Measurements from ENCODE around the gene ERRFI1.
A peak's percentile ranks its signal among the peaks of the same experiment; 100 is the strongest.
"Not testable (repeated sequence)": the region's sequence is repeated elsewhere in the genome, so short reads cannot be mapped to it uniquely, and the experiment has no call there.

ERRFI1 gene

GRCh38 chr1:8026153-8026975 is at the start of gene ERRFI1:
Gene ERRFI1 (minus strand): TSS chr1:8026309. CDS start chr1:8015619, 10,690 bp downstream.
- DNase-seq = peak; percentile 73 to 97

GRCh38 chr1:8075511-8076051 is 49.5 kb upstream of the ERRFI1 start:
- no peak for DNase-seq

GRCh38 chr1:8073112-8073855 is 47.2 kb upstream of the ERRFI1 start:
- no peak for DNase-seq

GRCh38 chr1:8070381-8070811 is 44.3 kb upstream of the ERRFI1 start:
- no peak for DNase-seq

- DNase-seq = not testable (repeated sequence)
Measured at GRCh38 chr1:8069614-8070320, 43.7 kb upstream of the ERRFI1 start.

- DNase-seq = no peak
Measured at GRCh38 chr1:8065369-8065768, 39.3 kb upstream of the ERRFI1 start.

- DNase-seq = no peak
Measured at GRCh38 chr1:8063298-8064036, 37.4 kb upstream of the ERRFI1 start.

- DNase-seq = no peak
Measured at GRCh38 chr1:8062861-8063260, 36.8 kb upstream of the ERRFI1 start.

- DNase-seq = no peak
Measured at GRCh38 chr1:8061673-8062386, 35.7 kb upstream of the ERRFI1 start.

GRCh38 chr1:8061210-8061609 is 35.1 kb upstream of the ERRFI1 start:
- no peak for DNase-seq

- no peak for DNase-seq
Measured at GRCh38 chr1:8059161-8059622, 33.1 kb upstream of the ERRFI1 start.

- not testable (repeated sequence) for DNase-seq
Measured at GRCh38 chr1:8057779-8058178, 31.7 kb upstream of the ERRFI1 start.

- DNase-seq = no peak
Measured at GRCh38 chr1:8055973-8056372, 29.9 kb upstream of the ERRFI1 start.

GRCh38 chr1:8053878-8054567 is 27.9 kb upstream of the ERRFI1 start:
- no peak for DNase-seq

GRCh38 chr1:8051650-8052049 is 25.5 kb upstream of the ERRFI1 start:
- DNase-seq = no peak

GRCh38 chr1:8049229-8049628 is 23.1 kb upstream of the ERRFI1 start:
- not testable (repeated sequence) for DNase-seq

- peak in 1 of 2 experiments; percentile 44 for DNase-seq
Measured at GRCh38 chr1:8047686-8048445, 21.8 kb upstream of the ERRFI1 start.

- no peak for DNase-seq
Measured at GRCh38 chr1:8047112-8047511, 21.0 kb upstream of the ERRFI1 start.

- DNase-seq = no peak
Measured at GRCh38 chr1:8046391-8046790, 20.3 kb upstream of the ERRFI1 start.

GRCh38 chr1:8043621-8044020 is 17.5 kb upstream of the ERRFI1 start:
- DNase-seq = peak in 1 of 2 experiments; percentile 63

Measured in NCI-H446 (cell line).